ENCODE measurements around the gene CPLX3.

CPLX3 gene

DNA sequence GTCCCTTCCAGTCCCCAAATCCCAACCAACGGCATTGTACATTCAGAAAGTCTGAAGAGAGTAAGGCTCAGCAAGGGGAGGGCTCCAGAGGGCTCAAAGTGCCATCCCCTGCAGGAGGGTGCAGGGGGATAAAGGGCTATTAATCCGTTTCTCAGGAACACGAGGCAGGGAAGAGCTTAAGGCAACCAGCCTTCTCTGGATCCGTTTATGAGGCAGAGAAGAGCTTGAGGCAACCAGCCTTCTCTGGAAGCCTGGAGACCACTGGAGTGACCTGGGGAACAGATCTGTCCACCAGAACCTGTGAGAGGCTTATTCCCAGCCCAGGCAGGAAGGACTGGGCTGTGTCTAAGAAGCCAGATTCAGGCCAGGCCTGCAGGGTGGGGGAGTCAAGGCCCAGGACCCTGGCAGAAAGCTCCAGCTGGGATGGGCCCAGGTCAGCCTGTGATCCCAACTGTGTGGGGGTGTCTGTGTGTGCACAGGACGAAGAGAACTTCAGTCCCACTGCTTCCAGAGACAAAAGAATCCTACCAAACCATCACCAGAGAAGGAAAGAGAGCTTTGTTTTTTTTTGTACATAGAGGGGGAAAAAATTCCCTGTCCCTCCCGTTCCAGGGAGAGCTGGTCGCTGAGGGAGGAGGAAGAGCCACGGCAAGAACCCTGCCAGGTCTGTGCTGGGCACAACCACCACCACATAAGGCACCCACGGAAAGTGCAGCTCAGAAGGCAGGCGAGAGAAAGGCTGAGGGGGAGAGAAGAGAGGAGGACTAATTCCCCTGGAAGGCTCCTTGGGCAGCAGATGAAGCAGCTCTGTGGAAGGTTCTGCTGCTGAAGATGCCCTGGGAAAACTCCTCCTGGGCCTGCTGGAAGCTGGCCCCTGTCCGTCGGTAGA lies 18.1 kb downstream of the CPLX3 start:
- TF ChIP-seq SIN3A (IDR thresholded peaks at IDR 0.05; ENCODE audit: borderline replicate concordance, insufficient read depth, low read length) (no peak), FOXP2 (optimal IDR thresholded peaks at IDR 0.05; ENCODE audit: borderline replicate concordance, extremely low read depth, extremely low read length, insufficient read depth) (no peak), POLR2AphosphoS5 (IDR thresholded peaks at IDR 0.05; ENCODE audit: low read depth, low read length) (no peak), TAF1 (IDR thresholded peaks at IDR 0.05; ENCODE audit: borderline replicate concordance, insufficient read depth, low read length) (no peak)
- TF ChIP-seq, protein P1, sequence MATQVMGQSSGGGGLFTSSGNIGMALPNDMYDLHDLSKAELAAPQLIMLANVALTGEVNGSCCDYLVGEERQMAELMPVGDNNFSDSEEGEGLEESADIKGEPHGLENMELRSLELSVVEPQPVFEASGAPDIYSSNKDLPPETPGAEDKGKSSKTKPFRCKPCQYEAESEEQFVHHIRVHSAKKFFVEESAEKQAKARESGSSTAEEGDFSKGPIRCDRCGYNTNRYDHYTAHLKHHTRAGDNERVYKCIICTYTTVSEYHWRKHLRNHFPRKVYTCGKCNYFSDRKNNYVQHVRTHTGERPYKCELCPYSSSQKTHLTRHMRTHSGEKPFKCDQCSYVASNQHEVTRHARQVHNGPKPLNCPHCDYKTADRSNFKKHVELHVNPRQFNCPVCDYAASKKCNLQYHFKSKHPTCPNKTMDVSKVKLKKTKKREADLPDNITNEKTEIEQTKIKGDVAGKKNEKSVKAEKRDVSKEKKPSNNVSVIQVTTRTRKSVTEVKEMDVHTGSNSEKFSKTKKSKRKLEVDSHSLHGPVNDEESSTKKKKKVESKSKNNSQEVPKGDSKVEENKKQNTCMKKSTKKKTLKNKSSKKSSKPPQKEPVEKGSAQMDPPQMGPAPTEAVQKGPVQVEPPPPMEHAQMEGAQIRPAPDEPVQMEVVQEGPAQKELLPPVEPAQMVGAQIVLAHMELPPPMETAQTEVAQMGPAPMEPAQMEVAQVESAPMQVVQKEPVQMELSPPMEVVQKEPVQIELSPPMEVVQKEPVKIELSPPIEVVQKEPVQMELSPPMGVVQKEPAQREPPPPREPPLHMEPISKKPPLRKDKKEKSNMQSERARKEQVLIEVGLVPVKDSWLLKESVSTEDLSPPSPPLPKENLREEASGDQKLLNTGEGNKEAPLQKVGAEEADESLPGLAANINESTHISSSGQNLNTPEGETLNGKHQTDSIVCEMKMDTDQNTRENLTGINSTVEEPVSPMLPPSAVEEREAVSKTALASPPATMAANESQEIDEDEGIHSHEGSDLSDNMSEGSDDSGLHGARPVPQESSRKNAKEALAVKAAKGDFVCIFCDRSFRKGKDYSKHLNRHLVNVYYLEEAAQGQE (IDR thresholded peaks at IDR 0.05; ENCODE audit: insufficient read depth in 1 of 2, low read depth in 2 of 2, low read length in 2 of 2) = no peak

DNA sequence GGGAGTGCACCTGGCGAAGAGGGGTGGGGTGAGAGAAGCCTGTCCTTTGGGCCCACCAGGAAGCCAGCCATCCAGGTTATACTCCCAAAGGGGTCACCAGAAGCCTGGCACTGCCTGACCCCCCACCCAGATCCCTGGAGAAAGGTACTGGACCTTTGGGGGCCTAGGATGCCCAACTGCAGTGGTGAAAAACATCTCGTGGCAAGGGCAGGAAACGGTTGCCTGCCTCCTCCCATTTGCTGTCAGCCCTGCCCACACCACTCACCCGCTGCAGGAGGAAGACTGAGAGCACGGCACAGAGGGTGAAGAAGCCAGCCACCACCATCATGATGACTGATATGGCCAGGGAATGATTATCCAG lies 18.8 kb downstream of the CPLX3 start:
- TF ChIP-seq SIN3A (IDR thresholded peaks at IDR 0.05; ENCODE audit: borderline replicate concordance, insufficient read depth, low read length) = no peak
- TF ChIP-seq TAF1 (IDR thresholded peaks at IDR 0.05; ENCODE audit: borderline replicate concordance, insufficient read depth, low read length) = no peak
- TF ChIP-seq POLR2AphosphoS5 (IDR thresholded peaks at IDR 0.05; ENCODE audit: low read depth, low read length) = no peak
- TF ChIP-seq FOXP2 (optimal IDR thresholded peaks at IDR 0.05; ENCODE audit: borderline replicate concordance, extremely low read depth, extremely low read length, insufficient read depth) = no peak
- TF ChIP-seq, protein P1 (IDR thresholded peaks at IDR 0.05; ENCODE audit: insufficient read depth in 1 of 2, low read depth in 2 of 2, low read length in 2 of 2) = no peak

DNA sequence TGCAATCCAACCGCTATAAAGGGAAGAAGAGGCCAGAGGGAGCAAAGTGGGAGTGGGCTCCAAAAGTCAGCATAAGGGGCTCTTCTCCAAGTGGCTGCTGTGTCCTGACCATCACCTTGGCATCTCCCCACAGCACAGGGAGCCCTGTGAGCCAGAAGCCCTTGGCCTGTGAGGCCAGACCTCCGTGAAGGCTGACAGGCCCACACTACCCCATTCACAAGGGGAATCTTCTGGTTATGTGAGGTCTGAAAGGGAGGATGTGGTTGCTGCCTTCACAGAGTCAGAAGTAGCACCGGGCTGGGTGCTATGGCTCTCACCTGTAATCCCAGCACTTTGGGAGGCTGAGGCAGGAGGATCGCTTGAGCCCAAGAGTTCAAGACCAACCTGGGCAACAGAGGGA lies 19.2 kb downstream of the CPLX3 start:
- TF ChIP-seq FOXP2 (optimal IDR thresholded peaks at IDR 0.05; ENCODE audit: borderline replicate concordance, extremely low read depth, extremely low read length, insufficient read depth) (no peak), TAF1 (IDR thresholded peaks at IDR 0.05; ENCODE audit: borderline replicate concordance, insufficient read depth, low read length) (no peak), SIN3A (IDR thresholded peaks at IDR 0.05; ENCODE audit: borderline replicate concordance, insufficient read depth, low read length) (no peak), POLR2AphosphoS5 (IDR thresholded peaks at IDR 0.05; ENCODE audit: low read depth, low read length) (no peak)
- TF ChIP-seq, protein P1 (IDR thresholded peaks at IDR 0.05; ENCODE audit: insufficient read depth in 1 of 2, low read depth in 2 of 2, low read length in 2 of 2) = no peak

DNA sequence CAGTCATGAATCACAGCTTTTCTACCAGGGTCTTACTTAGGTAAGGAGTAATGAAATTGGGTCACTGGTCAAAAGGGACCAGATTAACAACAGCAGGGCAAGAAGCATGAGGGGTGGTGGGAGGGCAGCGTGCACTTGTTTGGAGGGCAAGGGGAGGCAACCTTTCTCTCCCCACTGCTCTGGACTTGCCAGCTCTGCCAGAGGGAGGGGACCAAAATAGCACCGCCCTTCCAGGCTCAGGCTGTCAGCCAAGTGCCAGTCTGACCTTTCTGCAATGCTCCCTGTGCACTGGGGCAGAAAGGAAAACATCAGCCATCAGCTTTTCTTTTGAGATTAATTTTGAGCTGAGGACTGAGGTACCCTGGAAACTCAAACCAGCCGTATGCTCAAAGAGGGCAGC lies 21.0 kb downstream of the CPLX3 start:
- no peak for TF ChIP-seq TAF1 (IDR thresholded peaks at IDR 0.05; ENCODE audit: borderline replicate concordance, insufficient read depth, low read length)
- no peak for TF ChIP-seq POLR2AphosphoS5 (IDR thresholded peaks at IDR 0.05; ENCODE audit: low read depth, low read length)
- no peak for TF ChIP-seq FOXP2 (optimal IDR thresholded peaks at IDR 0.05; ENCODE audit: borderline replicate concordance, extremely low read depth, extremely low read length, insufficient read depth)
- TF ChIP-seq, protein P1 (IDR thresholded peaks at IDR 0.05; ENCODE audit: insufficient read depth in 1 of 2, low read depth in 2 of 2, low read length in 2 of 2) = no peak
- TF ChIP-seq SIN3A (IDR thresholded peaks at IDR 0.05; ENCODE audit: borderline replicate concordance, insufficient read depth, low read length) = no peak
